WTC11 (cell line): ENCODE results near the gene FRAT1.

Experiments
- CBFB ChIP-seq: sonication (generic); formaldehyde crosslinking; IDR thresholded peaks from 2 replicates; pipeline ENCODE4 v1.8.1; 2022; ENCODE audit warnings: mild to moderate bottlenecking, low read depth, missing genetic modification reagents
- CTCF ChIP-seq: fragments of 200-600 bp; IDR thresholded peaks from 2 replicates; pipeline ENCODE4 v1.8.0; 2022; ENCODE audit warnings: antibody characterized with exemption
- ESRRA ChIP-seq: sonication (generic); formaldehyde crosslinking; IDR thresholded peaks from 2 replicates; pipeline ENCODE4 v1.8.1; 2022; ENCODE audit warnings: mild to moderate bottlenecking, missing genetic modification reagents, borderline replicate concordance
- TEAD1 ChIP-seq: sonication (generic); formaldehyde crosslinking; IDR thresholded peaks from 2 replicates; pipeline ENCODE4 v1.8.0; 2022; ENCODE audit warnings: mild to moderate bottlenecking, missing genetic modification reagents
- TEAD4 ChIP-seq: sonication (generic); formaldehyde crosslinking; IDR thresholded peaks from 2 replicates; pipeline ENCODE4 v1.8.0; 2022; ENCODE audit warnings: mild to moderate bottlenecking, missing genetic modification reagents

GRCh38 chr10:97363071-97363470 is 44.0 kb downstream of the FRAT1 start:
- TF ChIP-seq TEAD4 (CRISPR knock-in tag) (no peak), CTCF (no peak), ESRRA (CRISPR knock-in tag) (no peak), TEAD1 (CRISPR knock-in tag) (no peak), CBFB (CRISPR knock-in tag) (no peak)
